A673 (cell line): ENCODE data around the gene CDYL. TPM values are rescaled to one million over a fixed set of nuclear protein-coding genes. Genes with fewer than 3 reads are reported as not detected.

ENCODE experiments used
- BruUV-seq: library from RNA; stranded (reverse); fragments of 400-500 nt; replicated peaks from 2 replicates; lab custom pipeline; 2021; lab: Mats Ljungman, UMichigan
- CTCF ChIA-PET: fragments of 300-600 bp; sonication (Branson Sonifier 250); formaldehyde crosslinking; loops from one replicate; lab custom pipeline; 2022; ENCODE audit warnings: antibody characterized with exemption; lab: Charles Lee
- POLR2A ChIA-PET: fragments of 300-600 bp; sonication (Branson Sonifier 250); formaldehyde crosslinking; loops from one replicate; lab custom pipeline; 2022; ENCODE audit warnings: antibody characterized with exemption; ENCODE audit not compliant: low non-redundant PET; lab: Charles Lee
- DNase-seq: peaks from one replicate; pipeline ENCODE4 v3.0.0-alpha.2; 2015; ENCODE audit warnings: low spot score
- H3K27ac ChIP-seq: fragments of 200-600 bp; sonication (generic); 2 replicates; pipeline ENCODE4 v1.5.1; 2016; ENCODE audit warnings: mixed run types, low read depth, mild to moderate bottlenecking, mixed read lengths, antibody characterized with exemption, low read length; ENCODE audit not compliant: poor library complexity, severe bottlenecking
- H3K27me3 ChIP-seq: fragments of 200-600 bp; sonication (generic); replicated peaks from 2 replicates; pipeline ENCODE4 v1.6.1; 2017; ENCODE audit warnings: mixed run types, low read depth, mild to moderate bottlenecking, mixed read lengths, antibody characterized with exemption, low read length; ENCODE audit not compliant: insufficient read depth, poor library complexity
- H3K36me3 ChIP-seq: fragments of 200-600 bp; sonication (generic); 2 replicates; pipeline ENCODE4 v1.6.1; 2016; ENCODE audit warnings: mixed run types, mild to moderate bottlenecking, mixed read lengths, antibody characterized with exemption, low read length; ENCODE audit not compliant: insufficient read depth, poor library complexity, severe bottlenecking
- H3K4me1 ChIP-seq: fragments of 200-600 bp; sonication (generic); 2 replicates; pipeline ENCODE4 v1.6.1; 2017; ENCODE audit warnings: mixed run types, mild to moderate bottlenecking, mixed read lengths, antibody characterized with exemption, low read length; ENCODE audit not compliant: insufficient read depth, poor library complexity, severe bottlenecking
- H3K4me3 ChIP-seq: fragments of 200-600 bp; sonication (generic); 2 replicates; pipeline ENCODE4 v1.5.1; 2016; ENCODE audit warnings: low read depth, mixed run types, mild to moderate bottlenecking, mixed read lengths, low read length; ENCODE audit not compliant: poor library complexity, severe bottlenecking
- H3K9me3 ChIP-seq: fragments of 200-600 bp; sonication (generic); 2 replicates; pipeline ENCODE4 v1.6.1; 2016; ENCODE audit warnings: mixed run types, low read depth, mild to moderate bottlenecking, mixed read lengths, antibody characterized with exemption, low read length; ENCODE audit not compliant: poor library complexity, severe bottlenecking
- EZH2 ChIP-seq: fragments of 200-600 bp; sonication (generic); IDR thresholded peaks from 2 replicates; pipeline ENCODE4 v1.6.1; 2017; ENCODE audit warnings: borderline replicate concordance, low read depth, mild to moderate bottlenecking, mixed read lengths, antibody characterized with exemption, low read length; ENCODE audit not compliant: poor library complexity, severe bottlenecking
- intact Hi-C: fragments of 100-400 bp; cut with micrococcal nuclease; formaldehyde crosslinking; loops from one replicate; pipeline ENCODE4 v1.10.0; 2022; ENCODE audit not compliant: unreplicated experiment
- total RNA-seq: library from RNA; stranded (reverse); gene quantifications from 2 replicates; pipeline ENCODE4 v1.2.3, GENCODE V29; 2021
- TF ChIP-seq, protein P1 (sequence below): fragments of 300-800, 200-600 bp; sonication (generic); conservative IDR thresholded peaks from 2 replicates; pipeline ENCODE4 v1.5.1; 2017; ENCODE audit warnings: low read depth, mild to moderate bottlenecking, antibody characterized with exemption, low read length, moderate library complexity, mixed read lengths

CDYL gene
- total RNA-seq, 1 experiment from 2014 or later, result 57.6 TPM

- CTCF ChIA-PET, result no interaction called here
- no peak for DNase-seq
- no peak for TF ChIP-seq EZH2
- TF ChIP-seq, protein P1, sequence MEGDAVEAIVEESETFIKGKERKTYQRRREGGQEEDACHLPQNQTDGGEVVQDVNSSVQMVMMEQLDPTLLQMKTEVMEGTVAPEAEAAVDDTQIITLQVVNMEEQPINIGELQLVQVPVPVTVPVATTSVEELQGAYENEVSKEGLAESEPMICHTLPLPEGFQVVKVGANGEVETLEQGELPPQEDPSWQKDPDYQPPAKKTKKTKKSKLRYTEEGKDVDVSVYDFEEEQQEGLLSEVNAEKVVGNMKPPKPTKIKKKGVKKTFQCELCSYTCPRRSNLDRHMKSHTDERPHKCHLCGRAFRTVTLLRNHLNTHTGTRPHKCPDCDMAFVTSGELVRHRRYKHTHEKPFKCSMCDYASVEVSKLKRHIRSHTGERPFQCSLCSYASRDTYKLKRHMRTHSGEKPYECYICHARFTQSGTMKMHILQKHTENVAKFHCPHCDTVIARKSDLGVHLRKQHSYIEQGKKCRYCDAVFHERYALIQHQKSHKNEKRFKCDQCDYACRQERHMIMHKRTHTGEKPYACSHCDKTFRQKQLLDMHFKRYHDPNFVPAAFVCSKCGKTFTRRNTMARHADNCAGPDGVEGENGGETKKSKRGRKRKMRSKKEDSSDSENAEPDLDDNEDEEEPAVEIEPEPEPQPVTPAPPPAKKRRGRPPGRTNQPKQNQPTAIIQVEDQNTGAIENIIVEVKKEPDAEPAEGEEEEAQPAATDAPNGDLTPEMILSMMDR, result no peak
- POLR2A ChIA-PET, result no interaction called here
- intact Hi-C loops, result no loop called here
- no peak overlapping the region for H3K4me3 ChIP-seq
- BruUV-seq, result no TSS peak
- H3K36me3 ChIP-seq, result no peaks in the 10 kb centered on the region
- no peaks in the 10 kb centered on the region for H3K27me3 ChIP-seq
- H3K27ac ChIP-seq, result no peak overlapping the region
- H3K4me1 ChIP-seq, result peaks cover 61% of the 10 kb centered on the region
- H3K9me3 ChIP-seq, result no peaks in the 10 kb centered on the region
Observed at GRCh38 chr6:4928426-4928825, 152.2 kb downstream of the CDYL start.

DNA sequence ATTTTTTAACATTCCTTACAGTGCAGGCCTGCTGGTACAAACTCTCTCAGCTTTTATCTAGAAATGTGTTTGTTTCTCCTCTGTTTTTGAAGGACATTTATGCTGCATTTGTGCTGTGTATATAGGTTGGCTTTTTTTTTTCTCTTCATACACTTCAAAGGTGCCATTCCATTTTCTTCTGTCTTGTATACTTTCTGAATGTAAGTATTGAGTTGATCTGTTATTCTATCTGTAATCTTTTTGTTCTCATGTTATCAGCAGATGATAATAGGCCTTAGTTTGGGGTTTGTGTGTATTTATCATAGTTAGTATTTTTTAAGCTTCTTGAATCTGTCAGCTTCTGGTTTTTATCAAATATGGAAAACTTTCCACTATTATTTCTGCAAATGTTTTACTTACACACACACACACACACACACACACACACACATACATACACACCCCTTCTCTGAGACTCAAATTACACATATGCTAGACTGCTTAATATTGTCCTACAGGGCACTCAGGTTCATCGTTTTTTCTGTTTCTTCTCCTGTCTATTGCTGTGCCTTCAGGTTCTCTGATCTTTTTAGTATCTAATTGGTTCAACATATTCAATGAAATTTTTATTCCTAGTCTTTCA is 153.0 kb downstream of the CDYL start:
- Histone ChIP-seq H3K27me3 (no peaks in the 10 kb centered on the region), H3K9me3 (no peaks in the 10 kb centered on the region), H3K4me1 (peaks cover 64% of the 10 kb centered on the region), H3K4me3 (no peak overlapping the region), H3K36me3 (no peaks in the 10 kb centered on the region), H3K27ac (peak overlapping the region; percentile 55)
- peak; percentile 29 for DNase-seq
- TF ChIP-seq, protein P1, result no peak
- no peak for TF ChIP-seq EZH2
- POLR2A ChIA-PET, result interaction anchor here (0.6 kb wide), 1 partner anchor 8 kb away, joined by 4 read pairs; no protein-coding TSS in a partner anchor
- CTCF ChIA-PET, result interaction anchor here (0.6 kb wide), 1 partner anchor 189 kb away, joined by 6 read pairs; no protein-coding TSS in a partner anchor
- BruUV-seq, result no TSS peak
- intact Hi-C loops, result no loop called here

DNA sequence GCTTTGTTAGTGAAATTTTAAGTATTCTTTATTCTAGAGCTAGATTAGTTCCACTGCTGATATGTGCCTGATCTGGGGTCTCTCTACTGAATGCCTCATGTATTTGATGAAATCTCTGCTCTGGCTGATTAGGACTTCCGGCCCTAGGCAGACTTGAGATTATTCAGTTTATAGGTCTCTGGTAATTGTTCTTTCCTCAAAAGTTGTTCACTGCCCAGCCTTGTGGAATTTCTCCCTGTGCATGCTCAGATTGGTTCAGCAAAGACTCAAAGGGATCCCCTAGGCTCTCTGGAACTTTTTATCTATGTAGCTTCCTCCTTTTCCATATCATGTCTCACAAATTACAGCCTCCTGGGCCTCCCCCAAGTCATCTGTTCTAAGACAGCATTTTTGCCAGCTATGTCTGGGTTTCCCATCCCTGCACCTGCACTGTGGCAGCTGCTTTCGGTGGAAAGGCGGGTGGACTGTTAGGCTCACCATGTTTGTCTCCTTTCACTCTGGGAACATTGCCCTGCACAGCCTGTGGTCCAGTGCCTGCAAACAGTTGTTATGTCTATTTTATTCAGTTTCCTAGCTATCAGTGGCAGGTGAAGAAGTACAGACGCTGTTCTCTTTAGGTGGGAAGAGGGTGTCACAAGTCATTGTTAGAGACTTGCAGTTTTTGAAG is 154.0 kb downstream of the CDYL start:
- intact Hi-C loops, result loop anchor here (10.0 kb wide), 1 partner anchor 105 kb away; no protein-coding TSS in a partner anchor
- H3K27me3 ChIP-seq, result no peaks in the 10 kb centered on the region
- no peaks in the 10 kb centered on the region for H3K36me3 ChIP-seq
- H3K4me1 ChIP-seq, result peaks cover 55% of the 10 kb centered on the region
- peak; percentile 68 for DNase-seq
- H3K4me3 ChIP-seq, result no peak overlapping the region
- no peaks in the 10 kb centered on the region for H3K9me3 ChIP-seq
- BruUV-seq, result no TSS peak
- peak overlapping the region; percentile 55 for H3K27ac ChIP-seq
- ChIA-PET CTCF (interaction anchor here (0.6 kb wide), 1 partner anchor 188 kb away, joined by 6 read pairs; no protein-coding TSS in a partner anchor), POLR2A (no interaction called here)
- TF ChIP-seq EZH2, result no peak
- TF ChIP-seq, protein P1, result no peak
